ENCODE results near the gene SHISAL1.
"Not testable (repeated sequence)": the region's sequence is repeated elsewhere in the genome, so short reads cannot be mapped to it uniquely, and the experiment has no call there.

SHISAL1 gene

GRCh38 chr22:44328326-44328725 is 15.6 kb upstream of the SHISAL1 start:
- DNase-seq = no peak

GRCh38 chr22:44326491-44326885 is 13.7 kb upstream of the SHISAL1 start:
- DNase-seq = no peak

- DNase-seq = no peak
These were observed 13.2 kb upstream of the SHISAL1 start for GRCh38 chr22:44325718-44326490.

- not testable (repeated sequence) for DNase-seq
These were observed 10.5 kb upstream of the SHISAL1 start for GRCh38 chr22:44323140-44323790.

GRCh38 chr22:44319685-44320084 is 6.9 kb upstream of the SHISAL1 start:
- no peak for DNase-seq

- DNase-seq = no peak
These were observed 6.0 kb upstream of the SHISAL1 start for GRCh38 chr22:44318751-44319150.

- no peak for DNase-seq
These were observed 5.3 kb upstream of the SHISAL1 start for GRCh38 chr22:44317886-44318637.

GRCh38 chr22:44317123-44317444 is 4.3 kb upstream of the SHISAL1 start:
- DNase-seq = no peak

GRCh38 chr22:44316393-44317122 is 3.8 kb upstream of the SHISAL1 start:
- no peak for DNase-seq

- DNase-seq = no peak
These were observed 1.8 kb upstream of the SHISAL1 start for GRCh38 chr22:44314425-44315067.

GRCh38 chr22:44313385-44314006 is 745 bp upstream of the SHISAL1 start:
- no peak for DNase-seq

- no peak for DNase-seq
These were observed 938 bp downstream of the SHISAL1 start for GRCh38 chr22:44311855-44312170.

GRCh38 chr22:44311104-44311854 is 1.5 kb downstream of the SHISAL1 start:
- DNase-seq = no peak

GRCh38 chr22:44309647-44310046 is 3.1 kb downstream of the SHISAL1 start:
- DNase-seq = no peak

- no peak for DNase-seq
These were observed 3.6 kb downstream of the SHISAL1 start for GRCh38 chr22:44309137-44309536.

- DNase-seq = no peak
These were observed 5.1 kb downstream of the SHISAL1 start for GRCh38 chr22:44307509-44308169.

- DNase-seq = no peak
These were observed 6.9 kb downstream of the SHISAL1 start for GRCh38 chr22:44305888-44306287.

- DNase-seq = no peak
These were observed 7.3 kb downstream of the SHISAL1 start for GRCh38 chr22:44305455-44305854.

GRCh38 chr22:44304911-44305310 is 7.8 kb downstream of the SHISAL1 start:
- DNase-seq = no peak

GRCh38 chr22:44304354-44304753 is 8.4 kb downstream of the SHISAL1 start:
- DNase-seq = no peak

- not testable (repeated sequence) for DNase-seq
These were observed 10.4 kb downstream of the SHISAL1 start for GRCh38 chr22:44302363-44302762.

Data from T-helper 9 cell (primary cell).